GM06990 (cell line): ENCODE data around the gene VWF.

Source experiments
- DNase-seq: peaks from one replicate; pipeline ENCODE4 v3.0.0-alpha.2; 2011; ENCODE audit not compliant: insufficient read length; ENCODE audit errors: extremely low read depth
- H3K27me3 ChIP-seq: replicated peaks from 2 replicates; pipeline ENCODE4 v1.6.0; 2011; ENCODE audit warnings: low read length; ENCODE audit not compliant: control insufficient read depth, insufficient read depth
- H3K36me3 ChIP-seq: 2 replicates; pipeline ENCODE4 v1.5.1; 2011; ENCODE audit warnings: low read length; ENCODE audit not compliant: control insufficient read depth, insufficient read depth
- H3K4me3 ChIP-seq: replicated peaks from 2 replicates; pipeline ENCODE4 v1.5.1; 2011; ENCODE audit warnings: low read depth, mild to moderate bottlenecking, control low read depth, low read length
- TF ChIP-seq, protein P1 (sequence below): IDR thresholded peaks from 2 replicates; pipeline ENCODE4 v1.5.1; 2011; ENCODE audit warnings: low read length, control low read depth, mild to moderate bottlenecking, inconsistent platforms; ENCODE audit not compliant: insufficient read depth, poor library complexity, severe bottlenecking

VWF gene

GRCh38 chr12:6049992-6050391 is 74.5 kb downstream of the VWF start:
- DNase-seq, result no peak
- Histone ChIP-seq H3K36me3 (no peaks in the 10 kb centered on the region), H3K27me3 (peaks cover 1% of the 10 kb centered on the region), H3K4me3 (no peak overlapping the region)
- TF ChIP-seq, protein P1, sequence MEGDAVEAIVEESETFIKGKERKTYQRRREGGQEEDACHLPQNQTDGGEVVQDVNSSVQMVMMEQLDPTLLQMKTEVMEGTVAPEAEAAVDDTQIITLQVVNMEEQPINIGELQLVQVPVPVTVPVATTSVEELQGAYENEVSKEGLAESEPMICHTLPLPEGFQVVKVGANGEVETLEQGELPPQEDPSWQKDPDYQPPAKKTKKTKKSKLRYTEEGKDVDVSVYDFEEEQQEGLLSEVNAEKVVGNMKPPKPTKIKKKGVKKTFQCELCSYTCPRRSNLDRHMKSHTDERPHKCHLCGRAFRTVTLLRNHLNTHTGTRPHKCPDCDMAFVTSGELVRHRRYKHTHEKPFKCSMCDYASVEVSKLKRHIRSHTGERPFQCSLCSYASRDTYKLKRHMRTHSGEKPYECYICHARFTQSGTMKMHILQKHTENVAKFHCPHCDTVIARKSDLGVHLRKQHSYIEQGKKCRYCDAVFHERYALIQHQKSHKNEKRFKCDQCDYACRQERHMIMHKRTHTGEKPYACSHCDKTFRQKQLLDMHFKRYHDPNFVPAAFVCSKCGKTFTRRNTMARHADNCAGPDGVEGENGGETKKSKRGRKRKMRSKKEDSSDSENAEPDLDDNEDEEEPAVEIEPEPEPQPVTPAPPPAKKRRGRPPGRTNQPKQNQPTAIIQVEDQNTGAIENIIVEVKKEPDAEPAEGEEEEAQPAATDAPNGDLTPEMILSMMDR, result no peak

DNA sequence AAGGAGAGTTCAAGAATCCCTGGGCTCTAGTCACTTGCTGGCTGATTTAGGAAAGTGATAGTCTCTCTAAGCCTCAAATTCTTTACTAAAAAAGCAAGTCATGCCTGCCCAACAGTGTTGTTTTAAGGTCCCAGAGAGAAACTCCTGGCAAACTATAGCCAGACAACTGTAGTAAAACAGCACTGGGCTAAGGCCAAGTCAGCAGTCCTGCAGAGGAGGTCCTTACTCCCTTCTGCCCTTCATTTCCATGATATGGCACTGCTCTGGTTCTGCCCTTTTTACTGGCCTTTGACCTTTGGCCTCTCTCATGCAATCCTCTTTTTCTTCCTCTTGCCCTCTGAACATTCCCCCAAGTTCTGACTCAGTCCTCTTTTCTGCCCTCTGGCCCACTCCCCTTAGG is 74.9 kb downstream of the VWF start:
- no peak for DNase-seq
- TF ChIP-seq, protein P1, result no peak
- Histone ChIP-seq H3K27me3 (peaks cover 1% of the 10 kb centered on the region), H3K4me3 (no peak overlapping the region), H3K36me3 (no peaks in the 10 kb centered on the region)

DNA sequence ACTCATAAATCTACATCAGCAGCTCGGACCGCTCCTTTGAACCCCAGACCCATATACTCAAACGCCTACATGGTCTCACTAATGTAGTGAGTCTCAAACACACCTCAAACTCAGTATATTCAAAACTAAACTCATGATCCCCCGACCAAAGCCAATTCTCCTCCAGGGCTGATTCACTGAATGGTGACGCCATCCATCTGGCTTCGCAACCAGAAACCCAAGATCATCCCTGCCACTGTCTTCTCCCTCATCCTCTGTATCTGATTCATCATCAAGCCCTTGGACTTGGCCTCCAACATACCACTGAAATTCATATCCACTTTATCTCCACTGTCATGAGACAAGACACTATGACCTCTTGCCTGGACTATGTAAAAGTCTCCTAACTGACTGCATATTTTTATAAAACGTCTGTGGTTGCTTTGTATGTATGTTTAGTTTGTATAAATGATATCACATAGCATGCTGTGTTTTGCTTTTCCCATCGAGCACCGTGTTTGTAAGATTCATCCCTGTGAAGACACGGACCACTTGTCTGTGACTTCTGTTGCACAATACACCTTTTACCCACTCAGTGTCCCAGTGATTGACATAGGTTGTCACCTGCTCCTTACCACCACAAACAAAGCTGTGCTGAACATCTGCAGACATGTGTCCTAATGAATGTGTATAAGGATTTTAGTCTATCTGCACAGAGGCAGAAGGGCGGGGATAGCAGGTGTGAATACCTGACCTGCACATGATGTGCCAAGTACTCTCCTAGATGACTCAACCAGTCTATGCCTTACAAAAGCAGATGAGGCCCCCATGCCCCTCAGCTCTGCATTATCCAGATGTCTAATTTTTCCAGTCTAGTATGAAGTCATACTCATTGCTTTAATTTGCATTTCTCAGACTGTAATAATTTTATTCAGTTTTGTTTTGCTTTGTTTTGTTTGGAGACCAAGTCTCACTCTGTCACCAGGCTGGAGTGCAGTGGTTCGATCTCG is 76.9 kb downstream of the VWF start:
- no peak for DNase-seq
- no peaks in the 10 kb centered on the region for H3K36me3 ChIP-seq

GRCh38 chr12:6046511-6047180 is 77.8 kb downstream of the VWF start:
- TF ChIP-seq, protein P1, result no peak
- Histone ChIP-seq H3K27me3 (peaks cover 1% of the 10 kb centered on the region), H3K36me3 (no peaks in the 10 kb centered on the region), H3K4me3 (no peak overlapping the region)
- DNase-seq, result no peak

More for the DNA sequence above, 76.9 kb downstream of the VWF start:
- Histone ChIP-seq H3K27me3 (peaks cover 1% of the 10 kb centered on the region), H3K4me3 (no peak overlapping the region)
- TF ChIP-seq, protein P1, result no peak

GRCh38 chr12:6045438-6045837 is 79.0 kb downstream of the VWF start:
- no peak for DNase-seq
- H3K4me3 ChIP-seq, result no peak overlapping the region
- H3K36me3 ChIP-seq, result no peaks in the 10 kb centered on the region
- H3K27me3 ChIP-seq, result peaks cover 1% of the 10 kb centered on the region
- TF ChIP-seq, protein P1, result no peak
